CD14-positive monocyte (primary cell): Measurements from ENCODE around the gene DHRS12. TPM values are rescaled to one million over a fixed set of nuclear protein-coding genes. Genes with fewer than 3 reads are reported as not detected.

Source experiments
- DNase-seq, 3 donors: peaks; one replicate each; pipeline ENCODE4 v3.0.0-alpha.2; 2011 to 2022
- H2AFZ ChIP-seq: 2 replicates; pipeline ENCODE4 v1.6.0; 2012; ENCODE audit warnings: mild to moderate bottlenecking, low read depth, low read length, inconsistent platforms; ENCODE audit not compliant: insufficient read depth, poor library complexity, severe bottlenecking
- H3K27ac ChIP-seq, 2 donors: 1 replicate in 1 of 2; 2 replicates in 1 of 2; pipeline ENCODE4 v1.5.1; 2012 to 2013; ENCODE audit warnings: low read length in 2 of 2, control low read depth in 1 of 2, inconsistent platforms in 1 of 2, low read depth in 1 of 2, mild to moderate bottlenecking in 1 of 2
- H3K27me3 ChIP-seq, 2 donors: one replicate each; pipeline versions ENCODE4 v1.6.0 to v1.6.1; 2011 to 2013; ENCODE audit warnings: low read length in 2 of 2; ENCODE audit not compliant: control insufficient read depth in 2 of 2, insufficient read depth in 2 of 2
- H3K36me3 ChIP-seq, 2 donors: replicated peaks in 1 of 2; 1 replicate in 1 of 2; 2 replicates in 1 of 2; pipeline versions ENCODE4 v1.5.1 to v1.6.1; 2012 to 2013; ENCODE audit warnings: low read length in 2 of 2, control low read depth in 1 of 2, inconsistent platforms in 1 of 2, mild to moderate bottlenecking in 1 of 2; ENCODE audit not compliant: insufficient read depth in 2 of 2, control insufficient read depth in 1 of 2
- H3K4me1 ChIP-seq, 2 donors: 1 replicate in 1 of 2; 2 replicates in 1 of 2; pipeline versions ENCODE4 v1.5.1 to v1.6.1; 2012 to 2013; ENCODE audit warnings: low read length in 2 of 2, control low read depth in 1 of 2, inconsistent platforms in 1 of 2, mild to moderate bottlenecking in 1 of 2, moderate library complexity in 1 of 2; ENCODE audit not compliant: insufficient read depth in 2 of 2, control insufficient read depth in 1 of 2
- H3K4me2 ChIP-seq: replicated peaks from 2 replicates; pipeline ENCODE3; 2012; ENCODE audit warnings: low read length, moderate library complexity, mild to moderate bottlenecking; ENCODE audit not compliant: poor library complexity, severe bottlenecking; ENCODE audit errors: extremely low read depth
- H3K4me3 ChIP-seq, 3 experiments: fragments of 200-600 bp in 1 of 3; sonication (generic) in 1 of 3; replicated peaks in 1 of 3; 1 replicate in 2 of 3; 2 replicates in 1 of 3; pipeline ENCODE4 v1.5.1; 2011 to 2013; ENCODE audit warnings: low read length in 3 of 3, mild to moderate bottlenecking in 3 of 3, control low read depth in 2 of 3, low read depth in 2 of 3, inconsistent platforms in 1 of 3, moderate library complexity in 1 of 3
- H3K79me2 ChIP-seq: 2 replicates; pipeline ENCODE4 v1.6.0; 2012; ENCODE audit warnings: mild to moderate bottlenecking, control low read depth, inconsistent platforms, low read length, moderate library complexity; ENCODE audit not compliant: insufficient read depth
- H3K9ac ChIP-seq: 2 replicates; pipeline ENCODE4 v1.6.0; 2017; ENCODE audit warnings: low read length, mild to moderate bottlenecking; ENCODE audit not compliant: insufficient read depth, poor library complexity, severe bottlenecking
- H3K9me3 ChIP-seq, 2 donors: replicated peaks in 1 of 2; 1 replicate in 1 of 2; 2 replicates in 1 of 2; pipeline versions ENCODE4 v1.5.1 to v1.6.1; 2012 to 2013; ENCODE audit warnings: low read length in 2 of 2, control low read depth in 1 of 2; ENCODE audit not compliant: control insufficient read depth in 1 of 2, insufficient read depth in 1 of 2
- H4K20me1 ChIP-seq: 2 replicates; pipeline ENCODE4 v1.6.0; 2012; ENCODE audit warnings: mild to moderate bottlenecking, low read length, control low read depth, moderate library complexity; ENCODE audit not compliant: insufficient read depth
- H3K27ac Mint-ChIP-seq, 7 donors: one replicate each; pipeline ENCODE4 v1.8.0; 2020; ENCODE audit warnings: mild to moderate bottlenecking in 7 of 7, mixed read lengths in 7 of 7, moderate library complexity in 6 of 7, inconsistent platforms in 2 of 7
- H3K27me3 Mint-ChIP-seq, 3 donors: one replicate each; pipeline ENCODE4 v1.8.0; 2021 to 2022; ENCODE audit warnings: low read depth in 3 of 3, mild to moderate bottlenecking in 3 of 3, mixed read lengths in 3 of 3, moderate library complexity in 3 of 3, inconsistent platforms in 1 of 3
- H3K36me3 Mint-ChIP-seq, 2 donors: one replicate each; pipeline ENCODE4 v1.8.0; 2020; ENCODE audit warnings: mixed read lengths in 2 of 2, inconsistent platforms in 1 of 2, mild to moderate bottlenecking in 1 of 2
- H3K4me1 Mint-ChIP-seq: one replicate; pipeline ENCODE4 v1.8.0; 2020; ENCODE audit warnings: mild to moderate bottlenecking, mixed read lengths
- H3K4me3 Mint-ChIP-seq, 2 donors: one replicate each; pipeline ENCODE4 v1.8.0; 2020; ENCODE audit warnings: mild to moderate bottlenecking in 2 of 2, mixed read lengths in 2 of 2, moderate library complexity in 1 of 2
- H3K9me3 Mint-ChIP-seq, 7 donors: one replicate each; pipeline ENCODE4 v1.8.0; 2020 to 2022; ENCODE audit warnings: mixed read lengths in 7 of 7, mild to moderate bottlenecking in 6 of 7, moderate library complexity in 6 of 7, inconsistent platforms in 2 of 7
- WGBS: methylation state at CpG from one replicate; pipeline ENCODE4 v1.1.5; 2013; ENCODE audit warnings: missing lambda C conversion rate; ENCODE audit not compliant: insufficient coverage; 5-methylcytosine and 5-hydroxymethylcytosine counted together
- intact Hi-C, 2 donors: fragments of 100-400 bp; cut with micrococcal nuclease; formaldehyde crosslinking; loops; one replicate each; pipeline versions ENCODE4 v1.15.0 to v1.15.1; 2023
- polyA plus RNA-seq, 3 donors: library from polyadenylated mRNA; depleted of rRNA in 1 of 3; unstranded in 2 of 3; stranded (reverse) in 1 of 3; fragments of 300-500 nt in 2 of 3; fragments of >200 nt in 1 of 3; fragmentation: Illumina TruSeq in 2 of 3; gene quantifications; 1 replicate in 2 of 3; 2 replicates in 1 of 3; pipeline ENCODE4 v1.2.3, GENCODE V29; 2012 to 2021
- TF ChIP-seq, protein P1 (sequence below): fragments of 200-600 bp; IDR thresholded peaks from one replicate; pipeline ENCODE4 v1.8.0; 2022; ENCODE audit warnings: antibody characterized with exemption, mild to moderate bottlenecking

DHRS12 gene
- polyA plus RNA-seq, 3 donors: 7.6 to 20.2 (median 20.0) TPM

DNA sequence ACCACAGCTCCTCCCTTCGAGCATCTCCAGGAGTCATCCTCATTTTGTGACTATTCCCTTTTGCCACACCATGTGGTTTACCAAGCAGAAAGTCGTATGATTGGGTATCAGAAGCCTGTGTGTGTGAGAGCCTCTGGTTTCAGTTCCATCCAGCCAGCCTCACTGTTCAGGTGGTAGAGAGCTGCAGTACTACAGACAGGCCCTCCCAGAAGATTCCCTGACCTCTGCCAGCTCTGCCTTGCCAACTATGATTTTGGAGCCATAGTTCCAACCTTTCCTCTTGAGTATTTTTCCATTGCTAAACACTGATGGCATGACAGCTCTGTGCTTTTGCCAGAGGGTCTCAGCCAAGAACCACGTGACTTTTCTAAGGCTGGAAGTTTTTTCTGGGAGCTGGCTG, 82.5 kb downstream of the DHRS12 start:
- no peak overlapping the region for H3K9ac ChIP-seq
- H3K4me3 Mint-ChIP-seq: no peak overlapping the region
- peak overlapping the region in 1 of 2 donors; percentile 47 for H3K27ac ChIP-seq

DNA sequence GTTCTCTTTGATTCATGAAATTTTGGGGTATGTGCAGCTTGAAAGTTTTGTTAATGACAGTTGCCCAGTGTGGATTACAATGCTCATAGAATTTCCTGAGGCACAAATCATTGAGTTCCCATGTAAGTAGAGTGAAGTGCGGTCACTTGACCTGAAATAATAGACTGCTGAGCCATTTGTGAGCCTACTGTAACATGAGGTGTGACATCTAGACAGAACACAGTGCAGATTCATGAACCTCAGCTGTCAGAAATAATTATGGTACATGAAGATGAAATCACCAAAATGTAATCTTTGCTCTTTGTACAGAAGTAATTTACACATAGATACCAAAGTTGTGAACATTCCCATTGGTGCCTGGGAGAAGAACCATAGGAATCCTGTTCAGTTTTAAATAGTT, 84.6 kb downstream of the DHRS12 start:
- Histone ChIP-seq H3K4me1 (peaks cover 7 to 8% of the 10 kb centered on the region in 2 donors), H4K20me1 (peaks cover 27% of the 10 kb centered on the region), H3K27me3 (no peaks in the 10 kb centered on the region), H3K79me2 (peaks cover 65% of the 10 kb centered on the region), H3K4me2 (no peak overlapping the region), H2AFZ (no peak overlapping the region), H3K27ac (peak overlapping the region in 1 of 2 donors; percentile 49), H3K4me3 (no peak overlapping the region), H3K9ac (no peak overlapping the region), H3K9me3 (no peaks in the 10 kb centered on the region), H3K36me3 (peaks cover 34 to 59% of the 10 kb centered on the region in 2 donors)
- Mint-ChIP-seq H3K36me3 (peaks cover 38 to 51% of the 10 kb centered on the region in 2 donors), H3K27me3 (no peaks in the 10 kb centered on the region), H3K9me3 (no peaks in the 10 kb centered on the region), H3K27ac (peak overlapping the region in 2 of 7 donors; percentile 18 to 68), H3K4me3 (no peak overlapping the region), H3K4me1 (peaks cover 6% of the 10 kb centered on the region)
- no peak for DNase-seq
- WGBS: 100% methylated on average over 1 of the region's 1 CpG
- intact Hi-C loops: no loop called here
- TF ChIP-seq, protein P1, sequence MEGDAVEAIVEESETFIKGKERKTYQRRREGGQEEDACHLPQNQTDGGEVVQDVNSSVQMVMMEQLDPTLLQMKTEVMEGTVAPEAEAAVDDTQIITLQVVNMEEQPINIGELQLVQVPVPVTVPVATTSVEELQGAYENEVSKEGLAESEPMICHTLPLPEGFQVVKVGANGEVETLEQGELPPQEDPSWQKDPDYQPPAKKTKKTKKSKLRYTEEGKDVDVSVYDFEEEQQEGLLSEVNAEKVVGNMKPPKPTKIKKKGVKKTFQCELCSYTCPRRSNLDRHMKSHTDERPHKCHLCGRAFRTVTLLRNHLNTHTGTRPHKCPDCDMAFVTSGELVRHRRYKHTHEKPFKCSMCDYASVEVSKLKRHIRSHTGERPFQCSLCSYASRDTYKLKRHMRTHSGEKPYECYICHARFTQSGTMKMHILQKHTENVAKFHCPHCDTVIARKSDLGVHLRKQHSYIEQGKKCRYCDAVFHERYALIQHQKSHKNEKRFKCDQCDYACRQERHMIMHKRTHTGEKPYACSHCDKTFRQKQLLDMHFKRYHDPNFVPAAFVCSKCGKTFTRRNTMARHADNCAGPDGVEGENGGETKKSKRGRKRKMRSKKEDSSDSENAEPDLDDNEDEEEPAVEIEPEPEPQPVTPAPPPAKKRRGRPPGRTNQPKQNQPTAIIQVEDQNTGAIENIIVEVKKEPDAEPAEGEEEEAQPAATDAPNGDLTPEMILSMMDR: no peak

More for the DNA sequence above, 82.5 kb downstream of the DHRS12 start:
- 0% methylated on average over 1 of the region's 3 CpGs for WGBS
- no peaks in the 10 kb centered on the region for H3K4me1 ChIP-seq
- Mint-ChIP-seq H3K36me3 (peaks cover 46 to 64% of the 10 kb centered on the region in 2 donors), H3K9me3 (no peaks in the 10 kb centered on the region), H3K27me3 (no peaks in the 10 kb centered on the region), H3K27ac (peak overlapping the region in 4 of 7 donors; percentile 51 to 75 (median 58)), H3K4me1 (no peaks in the 10 kb centered on the region)
- no peaks in the 10 kb centered on the region for H3K27me3 ChIP-seq
- H4K20me1 ChIP-seq: peaks cover 26% of the 10 kb centered on the region
- H3K4me3 ChIP-seq: no peak overlapping the region
- DNase-seq: no peak
- peaks cover 57% of the 10 kb centered on the region for H3K79me2 ChIP-seq
- H3K9me3 ChIP-seq: no peaks in the 10 kb centered on the region
- H3K4me2 ChIP-seq: no peak overlapping the region
- intact Hi-C loops: loop anchor here in 1 of 2 donors (5.0 to 10.0 kb wide), 2 partner anchors 137 to 269 kb away; partner anchors contain the start of genes INTS6 and WDFY2
- TF ChIP-seq, protein P1: no peak
- H3K36me3 ChIP-seq: peaks cover 38 to 64% of the 10 kb centered on the region in 2 donors
- H2AFZ ChIP-seq: no peak overlapping the region

Other genes with a start within 250 kb of the DHRS12 start
- 10 to 100 TPM in 1 of 3 donors, 1 to 10 TPM in 2; 6.5 to 40.1 (median 9.1) TPM for gene WDFY2, start 219.7 kb downstream of the DHRS12 start, polyA plus RNA-seq
- under 1 TPM in 1 of 3 donors, not detected in 2; 0.07 TPM for gene TMEM272, start 41.0 kb upstream of the DHRS12 start, polyA plus RNA-seq
- gene CCDC70, start 57.8 kb upstream of the DHRS12 start, polyA plus RNA-seq: not detected
- under 1 TPM in 2 of 3 donors, not detected in 1; 0.39 to 0.44 TPM for gene ATP7B, start 207.3 kb upstream of the DHRS12 start, polyA plus RNA-seq
- gene ALG11, start 208.2 kb upstream of the DHRS12 start, polyA plus RNA-seq: 10 to 100 TPM in 2 of 3 donors, 1 to 10 TPM in 1; 3.7 to 16.9 (median 14.2) TPM
- gene UTP14C, start 220.5 kb upstream of the DHRS12 start, polyA plus RNA-seq: 1 to 10 TPM; 1.2 to 1.5 (median 1.2) TPM